Right hindlimb (tissue), 1 donor: ENCODE data around the gene LILRA2.
"Not testable (repeated sequence)": the region's sequence is repeated elsewhere in the genome, so short reads cannot be mapped to it uniquely, and the experiment has no call there.

Source experiments
- DNase-seq: peaks from one replicate; pipeline ENCODE4 v3.0.0-alpha.2; 2018

Gene LILRA2

GRCh38 chr19:54612428-54612827, 38.8 kb downstream of the LILRA2 start:
- DNase-seq, result no peak

DNA sequence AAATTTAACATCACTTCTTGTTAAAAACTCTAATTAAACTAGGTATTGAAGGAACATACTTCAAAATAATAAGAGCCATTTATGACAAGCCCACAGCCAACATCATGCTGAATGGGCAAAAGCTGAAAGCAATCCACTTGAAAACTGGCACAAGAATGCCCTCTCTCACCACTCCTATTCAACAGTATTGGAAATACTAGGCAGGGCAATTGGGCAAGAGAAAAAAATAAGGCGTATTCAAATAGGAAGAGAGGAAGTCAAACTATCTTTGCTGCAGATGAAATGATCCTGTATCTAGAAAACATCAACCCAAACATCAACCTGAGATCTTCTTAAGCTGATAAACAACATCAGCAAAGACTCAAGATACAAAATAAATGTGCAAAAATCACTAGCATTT, 41.1 kb downstream of the LILRA2 start:
- no peak for DNase-seq

GRCh38 chr19:54616057-54616456, 42.5 kb downstream of the LILRA2 start:
- no peak for DNase-seq

GRCh38 chr19:54616821-54617560, 43.4 kb downstream of the LILRA2 start:
- DNase-seq, result no peak

GRCh38 chr19:54620464-54620863, 46.9 kb downstream of the LILRA2 start:
- DNase-seq, result no peak

DNA sequence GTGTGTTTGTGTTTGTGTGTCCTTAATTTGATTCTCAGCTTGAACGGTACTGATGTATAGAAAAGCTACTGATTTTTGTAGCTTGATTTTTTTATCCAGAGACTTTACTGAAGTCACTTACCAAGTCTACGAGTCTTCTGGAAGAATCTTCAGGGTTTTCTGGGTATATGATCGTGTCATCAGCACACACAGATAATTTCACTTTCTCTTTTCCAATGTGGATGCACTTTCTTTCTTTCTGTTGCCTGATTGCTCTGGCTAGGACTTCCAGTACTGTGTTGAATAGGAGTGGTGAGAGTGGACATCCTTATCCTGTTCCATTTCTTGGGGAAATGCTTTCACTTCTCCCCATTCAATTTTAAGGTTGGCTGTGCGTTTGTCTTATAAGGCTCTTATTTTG, 48.8 kb downstream of the LILRA2 start:
- DNase-seq, result no peak

- DNase-seq, result not testable (repeated sequence)
Measured at GRCh38 chr19:54624234-54624633, 50.6 kb downstream of the LILRA2 start.

- DNase-seq, result not testable (repeated sequence)
Measured at GRCh38 chr19:54624934-54625730, 51.5 kb downstream of the LILRA2 start.

GRCh38 chr19:54626757-54627156, 53.2 kb downstream of the LILRA2 start:
- no peak for DNase-seq

DNA sequence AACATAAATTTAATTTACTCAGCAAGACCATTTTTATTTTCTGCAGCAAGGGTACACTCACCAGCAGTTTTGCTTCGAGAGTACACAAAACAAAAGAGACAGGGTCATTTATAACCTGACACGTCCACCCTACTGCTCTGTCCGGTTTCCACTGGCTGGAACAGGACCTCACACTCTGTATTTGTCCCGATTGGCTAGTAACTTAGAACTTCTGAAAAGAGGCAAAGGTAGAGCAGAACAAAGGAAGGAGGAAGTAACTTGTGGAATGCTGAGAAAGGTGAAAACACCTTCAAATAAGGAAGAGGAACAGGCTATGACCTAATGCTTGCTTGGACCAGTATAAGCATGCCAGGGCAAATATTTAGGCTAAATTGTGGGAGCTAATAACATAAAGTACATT, 54.3 kb downstream of the LILRA2 start:
- not testable (repeated sequence) for DNase-seq

DNA sequence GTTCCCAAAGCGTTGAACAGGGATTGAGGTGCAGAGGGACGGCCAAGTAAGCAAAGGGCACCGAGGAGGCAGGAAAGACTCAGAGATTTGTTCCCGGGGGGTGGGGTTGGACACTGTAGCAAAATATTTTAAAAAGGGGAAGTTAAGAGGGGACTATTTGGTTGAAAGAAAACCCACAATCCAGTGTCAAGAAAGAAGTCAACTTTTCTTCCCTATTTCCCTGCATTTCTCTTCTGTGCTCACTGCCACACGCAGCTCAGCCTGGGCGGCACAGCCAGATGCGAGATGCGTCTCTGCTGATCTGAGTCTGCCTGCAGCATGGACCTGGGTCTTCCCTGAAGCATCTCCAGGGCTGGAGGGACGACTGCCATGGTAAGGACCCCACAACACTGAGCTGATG, 56.7 kb downstream of the LILRA2 start, which contains the start of gene LILRB1:
TSS of gene LILRB1 (plus strand) at position 223 of the 400 bp plus-strand sequence. CDS start 590 bp downstream, outside the sequence.
- not testable (repeated sequence) for DNase-seq

DNA sequence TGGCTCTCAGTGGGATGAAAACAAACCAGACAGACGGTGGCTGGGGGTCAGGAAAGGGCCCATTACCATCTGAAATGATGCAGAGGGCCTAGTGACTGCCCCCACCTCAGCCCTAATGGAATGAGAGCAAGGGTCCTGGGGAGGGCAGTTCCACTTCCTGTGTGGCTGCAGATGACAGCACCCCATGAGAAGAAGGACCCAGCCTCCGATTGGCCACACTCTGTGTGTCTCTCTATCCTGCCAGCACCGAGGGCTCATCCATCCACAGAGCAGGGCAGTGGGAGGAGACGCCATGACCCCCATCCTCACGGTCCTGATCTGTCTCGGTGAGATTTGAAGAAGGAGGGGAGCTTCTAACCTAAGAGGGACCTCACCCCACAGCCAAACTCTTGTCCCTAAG, 57.2 kb downstream of the LILRA2 start:
- DNase-seq, result no peak

- DNase-seq, result not testable (repeated sequence)
Measured at GRCh38 chr19:54631489-54632337, 58.1 kb downstream of the LILRA2 start.

DNA sequence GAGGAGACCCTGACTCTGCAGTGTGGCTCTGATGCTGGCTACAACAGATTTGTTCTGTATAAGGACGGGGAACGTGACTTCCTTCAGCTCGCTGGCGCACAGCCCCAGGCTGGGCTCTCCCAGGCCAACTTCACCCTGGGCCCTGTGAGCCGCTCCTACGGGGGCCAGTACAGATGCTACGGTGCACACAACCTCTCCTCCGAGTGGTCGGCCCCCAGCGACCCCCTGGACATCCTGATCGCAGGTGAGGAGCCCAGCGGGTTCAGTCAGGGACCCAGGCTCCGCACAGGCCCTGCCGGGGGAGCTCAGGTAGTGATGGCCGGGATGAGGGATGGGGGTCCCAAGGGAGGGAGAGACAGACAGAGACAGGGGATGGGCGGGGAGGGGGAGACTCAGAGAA, 58.9 kb downstream of the LILRA2 start:
- DNase-seq, result not testable (repeated sequence)

GRCh38 chr19:54633401-54633800, 59.8 kb downstream of the LILRA2 start:
- no peak for DNase-seq

DNA sequence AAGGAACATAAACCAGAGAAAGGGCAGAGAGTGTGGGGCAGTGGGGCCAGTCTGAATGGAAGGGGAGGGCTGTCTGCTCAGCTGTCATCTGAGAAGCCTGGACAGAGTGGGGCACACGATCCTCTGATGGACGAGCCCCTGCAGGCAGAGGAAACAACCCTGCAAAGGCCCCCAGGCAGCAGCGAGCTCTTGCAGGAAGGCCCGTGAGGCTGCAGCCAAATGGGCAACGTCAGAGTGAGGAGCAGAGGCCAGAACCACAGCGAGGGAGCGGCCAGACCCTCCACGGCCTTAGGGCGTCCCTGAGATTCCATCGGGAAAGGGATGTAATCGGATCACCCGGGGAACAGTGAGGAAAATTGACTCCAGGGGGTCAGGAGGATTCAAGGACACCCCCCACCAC, 62.5 kb downstream of the LILRA2 start:
- DNase-seq, result peak; percentile 23

DNA sequence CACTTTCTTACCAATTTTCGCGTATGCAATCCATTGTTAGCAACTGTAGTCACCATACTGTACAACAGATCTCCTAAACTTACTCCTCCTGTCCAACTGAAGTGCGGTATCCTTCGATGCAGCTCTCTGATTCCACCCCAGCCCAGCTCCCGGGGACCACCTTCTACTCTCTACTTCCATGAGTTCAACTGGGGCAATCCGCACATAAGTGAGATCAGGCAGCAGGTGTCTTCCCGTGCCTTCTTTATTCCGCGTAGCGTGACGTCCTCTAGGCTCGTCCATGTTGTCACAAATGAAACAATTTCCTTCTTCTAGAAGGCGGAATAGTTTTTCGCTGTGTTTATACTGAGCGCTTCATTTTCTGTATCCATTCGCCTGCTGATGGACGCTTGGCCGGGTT, 65.1 kb downstream of the LILRA2 start:
- no peak for DNase-seq
